HL-60 (cell line): ENCODE measurements around the gene ABHD13.

Source experiments
- DNase-seq, 2 experiments: peaks; one replicate each; pipeline ENCODE4 v3.0.0-alpha.2; 2010 to 2020; ENCODE audit warnings: low read depth in 1 of 2, low spot score in 1 of 2
- H3K27ac ChIP-seq: fragments of 250-450 bp; sonication (Bioruptor Pico); replicated peaks from 2 replicates; pipeline ENCODE4 v1.5.1; 2020; ENCODE audit warnings: mild to moderate bottlenecking, moderate library complexity
- H3K27me3 ChIP-seq: fragments of 250-450 bp; sonication (Bioruptor Pico); 2 replicates; pipeline ENCODE4 v1.5.1; 2021; ENCODE audit warnings: mild to moderate bottlenecking, moderate library complexity; ENCODE audit not compliant: insufficient read depth, poor library complexity, severe bottlenecking
- H3K4me3 ChIP-seq: replicated peaks from 2 replicates; pipeline ENCODE4 v1.5.1; 2011; ENCODE audit warnings: mild to moderate bottlenecking, control low read depth, low read length; ENCODE audit not compliant: insufficient read depth
- GABPA ChIP-seq: IDR thresholded peaks from 2 replicates; pipeline ENCODE4 v1.6.1; 2012; ENCODE audit warnings: low read depth
- POLR2AphosphoS5 ChIP-seq: IDR thresholded peaks from 2 replicates; pipeline ENCODE4 v1.6.1; 2012; ENCODE audit warnings: low read depth
- SPI1 ChIP-seq: IDR thresholded peaks from 2 replicates; pipeline ENCODE4 v1.6.1; 2012; ENCODE audit warnings: low read depth, mild to moderate bottlenecking, borderline replicate concordance
- TF ChIP-seq, protein P1 (sequence below): IDR thresholded peaks from one replicate; pipeline ENCODE4 v1.5.1; 2011; ENCODE audit warnings: low read length, control low read depth, inconsistent platforms; ENCODE audit not compliant: insufficient read depth
- TF ChIP-seq, protein P2 (sequence below): IDR thresholded peaks from 2 replicates; pipeline ENCODE4 v1.6.1; 2012; ENCODE audit warnings: low read depth; ENCODE audit not compliant: insufficient replicate concordance

ABHD13 gene

DNA sequence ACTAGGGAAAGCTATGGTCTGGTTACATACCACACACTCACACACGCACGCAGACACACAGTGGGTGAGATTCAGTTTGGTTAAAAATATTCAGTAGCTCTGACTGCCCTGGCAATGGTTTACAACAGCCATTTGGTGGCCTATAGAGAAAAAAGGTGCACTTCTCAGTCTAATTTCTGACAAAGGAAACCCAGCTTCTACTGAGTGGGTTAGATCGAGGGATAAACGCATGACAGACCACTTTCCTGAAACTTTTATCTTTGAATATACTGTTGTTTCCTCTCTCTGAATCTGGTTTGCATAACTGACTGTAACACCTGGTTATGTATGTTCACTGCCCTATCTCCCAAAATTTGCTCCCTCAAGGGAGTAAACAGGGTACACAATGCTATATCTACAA lies 5.3 kb upstream of the ABHD13 start:
- TF ChIP-seq GABPA (no peak), POLR2AphosphoS5 (no peak), SPI1 (no peak)
- TF ChIP-seq, protein P1, sequence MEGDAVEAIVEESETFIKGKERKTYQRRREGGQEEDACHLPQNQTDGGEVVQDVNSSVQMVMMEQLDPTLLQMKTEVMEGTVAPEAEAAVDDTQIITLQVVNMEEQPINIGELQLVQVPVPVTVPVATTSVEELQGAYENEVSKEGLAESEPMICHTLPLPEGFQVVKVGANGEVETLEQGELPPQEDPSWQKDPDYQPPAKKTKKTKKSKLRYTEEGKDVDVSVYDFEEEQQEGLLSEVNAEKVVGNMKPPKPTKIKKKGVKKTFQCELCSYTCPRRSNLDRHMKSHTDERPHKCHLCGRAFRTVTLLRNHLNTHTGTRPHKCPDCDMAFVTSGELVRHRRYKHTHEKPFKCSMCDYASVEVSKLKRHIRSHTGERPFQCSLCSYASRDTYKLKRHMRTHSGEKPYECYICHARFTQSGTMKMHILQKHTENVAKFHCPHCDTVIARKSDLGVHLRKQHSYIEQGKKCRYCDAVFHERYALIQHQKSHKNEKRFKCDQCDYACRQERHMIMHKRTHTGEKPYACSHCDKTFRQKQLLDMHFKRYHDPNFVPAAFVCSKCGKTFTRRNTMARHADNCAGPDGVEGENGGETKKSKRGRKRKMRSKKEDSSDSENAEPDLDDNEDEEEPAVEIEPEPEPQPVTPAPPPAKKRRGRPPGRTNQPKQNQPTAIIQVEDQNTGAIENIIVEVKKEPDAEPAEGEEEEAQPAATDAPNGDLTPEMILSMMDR: no peak
- TF ChIP-seq, protein P2, sequence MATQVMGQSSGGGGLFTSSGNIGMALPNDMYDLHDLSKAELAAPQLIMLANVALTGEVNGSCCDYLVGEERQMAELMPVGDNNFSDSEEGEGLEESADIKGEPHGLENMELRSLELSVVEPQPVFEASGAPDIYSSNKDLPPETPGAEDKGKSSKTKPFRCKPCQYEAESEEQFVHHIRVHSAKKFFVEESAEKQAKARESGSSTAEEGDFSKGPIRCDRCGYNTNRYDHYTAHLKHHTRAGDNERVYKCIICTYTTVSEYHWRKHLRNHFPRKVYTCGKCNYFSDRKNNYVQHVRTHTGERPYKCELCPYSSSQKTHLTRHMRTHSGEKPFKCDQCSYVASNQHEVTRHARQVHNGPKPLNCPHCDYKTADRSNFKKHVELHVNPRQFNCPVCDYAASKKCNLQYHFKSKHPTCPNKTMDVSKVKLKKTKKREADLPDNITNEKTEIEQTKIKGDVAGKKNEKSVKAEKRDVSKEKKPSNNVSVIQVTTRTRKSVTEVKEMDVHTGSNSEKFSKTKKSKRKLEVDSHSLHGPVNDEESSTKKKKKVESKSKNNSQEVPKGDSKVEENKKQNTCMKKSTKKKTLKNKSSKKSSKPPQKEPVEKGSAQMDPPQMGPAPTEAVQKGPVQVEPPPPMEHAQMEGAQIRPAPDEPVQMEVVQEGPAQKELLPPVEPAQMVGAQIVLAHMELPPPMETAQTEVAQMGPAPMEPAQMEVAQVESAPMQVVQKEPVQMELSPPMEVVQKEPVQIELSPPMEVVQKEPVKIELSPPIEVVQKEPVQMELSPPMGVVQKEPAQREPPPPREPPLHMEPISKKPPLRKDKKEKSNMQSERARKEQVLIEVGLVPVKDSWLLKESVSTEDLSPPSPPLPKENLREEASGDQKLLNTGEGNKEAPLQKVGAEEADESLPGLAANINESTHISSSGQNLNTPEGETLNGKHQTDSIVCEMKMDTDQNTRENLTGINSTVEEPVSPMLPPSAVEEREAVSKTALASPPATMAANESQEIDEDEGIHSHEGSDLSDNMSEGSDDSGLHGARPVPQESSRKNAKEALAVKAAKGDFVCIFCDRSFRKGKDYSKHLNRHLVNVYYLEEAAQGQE: no peak
- no peak overlapping the region for H3K27ac ChIP-seq

DNA sequence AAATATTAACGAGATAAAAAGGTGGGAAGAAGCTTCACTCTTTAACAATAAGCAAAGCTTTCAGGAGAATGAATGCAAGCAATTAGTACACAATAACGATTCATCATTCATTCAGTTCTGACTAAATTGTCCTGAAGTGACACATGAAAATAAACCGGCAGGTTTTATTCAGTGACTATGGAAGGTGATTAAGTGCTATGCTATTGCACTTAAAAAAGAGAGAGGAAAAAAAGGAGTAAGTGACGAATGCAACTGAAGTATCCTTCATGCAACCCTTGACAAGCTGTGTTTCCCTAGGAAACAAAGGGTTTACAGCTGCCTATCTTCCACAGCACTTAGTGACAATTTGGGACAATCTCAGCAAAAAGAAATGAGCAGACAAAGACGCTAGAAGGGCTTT lies 4.2 kb upstream of the ABHD13 start:
- TF ChIP-seq, protein P1: no peak
- TF ChIP-seq, protein P2: no peak
- TF ChIP-seq GABPA: no peak
- TF ChIP-seq SPI1: no peak
- TF ChIP-seq POLR2AphosphoS5: no peak
- Histone ChIP-seq H3K27ac (no peak overlapping the region), H3K4me3 (no peak overlapping the region), H3K27me3 (no peaks in the 10 kb centered on the region)
- no peak for DNase-seq

More for the DNA sequence above, 5.3 kb upstream of the ABHD13 start:
- no peak for DNase-seq
- H3K4me3 ChIP-seq: no peak overlapping the region
- no peaks in the 10 kb centered on the region for H3K27me3 ChIP-seq

DNA sequence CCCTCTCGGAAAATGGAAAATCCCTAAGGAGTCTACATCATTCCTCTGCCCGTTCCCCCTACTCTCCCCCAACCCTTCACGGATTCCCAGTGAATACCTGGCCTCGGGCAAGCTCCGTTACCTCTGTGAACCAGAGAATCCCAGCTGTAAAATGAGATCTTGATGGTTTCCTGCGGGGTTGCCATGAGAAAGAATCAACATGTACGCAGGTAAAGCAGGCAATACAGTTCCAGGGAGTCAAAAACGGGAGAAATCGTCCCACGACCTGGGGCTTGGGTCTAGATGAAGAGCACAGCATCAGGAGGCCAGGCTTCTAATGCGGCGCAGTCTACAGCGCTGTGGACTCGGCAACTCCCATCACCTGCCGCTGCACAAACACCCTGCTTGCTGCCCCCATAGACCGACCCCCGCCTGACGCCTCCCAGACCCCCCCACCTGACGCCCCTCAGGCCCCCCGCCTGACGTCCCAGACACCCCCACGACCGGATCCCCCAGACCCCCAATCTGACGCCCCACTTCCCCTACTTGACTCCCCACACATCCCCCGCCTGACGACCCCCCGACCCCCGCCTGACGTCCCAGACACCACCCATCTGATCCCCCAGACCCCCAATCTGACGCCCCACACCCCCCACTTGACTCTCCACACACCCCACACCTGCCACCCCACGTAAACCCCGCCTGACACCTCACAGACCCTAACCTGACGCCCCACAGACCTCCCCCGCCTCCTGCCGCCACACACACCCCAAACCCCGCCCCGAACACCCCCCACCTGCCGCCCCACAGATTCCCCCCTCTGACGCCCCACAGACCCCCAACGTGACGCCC lies 3.5 kb upstream of the ABHD13 start:
- Histone ChIP-seq H3K27ac (no peak overlapping the region), H3K27me3 (no peaks in the 10 kb centered on the region), H3K4me3 (peak overlapping the region; percentile 52)
- no peak for DNase-seq
- TF ChIP-seq POLR2AphosphoS5: no peak
- TF ChIP-seq, protein P2: no peak
- no peak for TF ChIP-seq GABPA
- TF ChIP-seq SPI1: no peak
- TF ChIP-seq, protein P1: no peak
